Vagina (tissue), 2 donors: ENCODE measurements around the gene CACNG5.

ENCODE experiments used
- POLR2A ChIP-seq, 2 donors: fragments of 450-650 bp; IDR thresholded peaks; one replicate each; pipeline ENCODE4 v1.6.1; 2017; ENCODE audit warnings: antibody characterized with exemption in 2 of 2, mild to moderate bottlenecking in 2 of 2, moderate library complexity in 2 of 2
- POLR2AphosphoS5 ChIP-seq, 2 donors: sonication (generic); formaldehyde crosslinking; IDR thresholded peaks; one replicate each; pipeline ENCODE4 v1.9.0; 2017; ENCODE audit warnings: antibody characterized with exemption in 2 of 2, mild to moderate bottlenecking in 2 of 2, low read depth in 1 of 2; ENCODE audit not compliant: insufficient read depth in 1 of 2
- TF ChIP-seq, protein P1 (sequence below), 3 experiments: fragments of 450-650 bp in 2 of 3; fragments of 200-600 bp in 1 of 3; sonication (generic) in 1 of 3; IDR thresholded peaks; one replicate each; pipeline ENCODE4 v1.5.1; 2017 to 2019; ENCODE audit warnings: antibody characterized with exemption in 3 of 3, mild to moderate bottlenecking in 2 of 3, moderate library complexity in 2 of 3

DNA sequence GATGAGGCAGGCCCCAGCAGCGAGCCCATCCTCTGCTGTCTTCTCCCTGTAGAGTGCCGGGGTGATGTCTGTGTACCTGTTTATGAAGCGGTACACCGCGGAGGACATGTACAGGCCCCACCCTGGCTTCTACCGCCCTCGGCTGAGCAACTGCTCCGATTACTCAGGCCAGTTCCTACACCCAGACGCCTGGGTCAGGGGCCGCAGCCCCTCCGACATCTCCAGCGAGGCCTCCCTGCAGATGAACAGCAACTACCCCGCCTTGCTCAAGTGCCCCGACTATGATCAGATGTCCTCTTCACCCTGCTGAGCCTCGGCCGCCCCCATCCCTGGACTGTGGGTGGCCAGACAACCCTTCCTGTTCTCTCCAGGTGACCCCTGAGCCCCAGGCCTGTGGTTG, 50.0 kb downstream of the CACNG5 start:
- TF ChIP-seq, protein P1, sequence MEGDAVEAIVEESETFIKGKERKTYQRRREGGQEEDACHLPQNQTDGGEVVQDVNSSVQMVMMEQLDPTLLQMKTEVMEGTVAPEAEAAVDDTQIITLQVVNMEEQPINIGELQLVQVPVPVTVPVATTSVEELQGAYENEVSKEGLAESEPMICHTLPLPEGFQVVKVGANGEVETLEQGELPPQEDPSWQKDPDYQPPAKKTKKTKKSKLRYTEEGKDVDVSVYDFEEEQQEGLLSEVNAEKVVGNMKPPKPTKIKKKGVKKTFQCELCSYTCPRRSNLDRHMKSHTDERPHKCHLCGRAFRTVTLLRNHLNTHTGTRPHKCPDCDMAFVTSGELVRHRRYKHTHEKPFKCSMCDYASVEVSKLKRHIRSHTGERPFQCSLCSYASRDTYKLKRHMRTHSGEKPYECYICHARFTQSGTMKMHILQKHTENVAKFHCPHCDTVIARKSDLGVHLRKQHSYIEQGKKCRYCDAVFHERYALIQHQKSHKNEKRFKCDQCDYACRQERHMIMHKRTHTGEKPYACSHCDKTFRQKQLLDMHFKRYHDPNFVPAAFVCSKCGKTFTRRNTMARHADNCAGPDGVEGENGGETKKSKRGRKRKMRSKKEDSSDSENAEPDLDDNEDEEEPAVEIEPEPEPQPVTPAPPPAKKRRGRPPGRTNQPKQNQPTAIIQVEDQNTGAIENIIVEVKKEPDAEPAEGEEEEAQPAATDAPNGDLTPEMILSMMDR (IDR thresholded peaks at IDR 0.05): no peak
- TF ChIP-seq POLR2A (IDR thresholded peaks at IDR 0.05) (no peak), POLR2AphosphoS5 (IDR thresholded peaks at IDR 0.05; ENCODE audit: insufficient read depth in 1 of 2, low read depth in 1 of 2) (no peak)
